ENCODE measurements around the gene RRAS.

Gene RRAS

GRCh38 chr19:49676136-49676783, 36.3 kb upstream of the RRAS start:
- peak overlapping the region; percentile 98 for H3K27ac ChIP-seq (ENCODE audit: low read depth, low read length)
- peaks cover 28% of the 10 kb centered on the region for H3K4me1 ChIP-seq (ENCODE audit: control insufficient read depth, insufficient read depth, low read length)
- peaks cover 15% of the 10 kb centered on the region for H3K36me3 ChIP-seq (ENCODE audit: control insufficient read depth, insufficient read depth, low read length)
- peak overlapping the region; percentile 61 for H3K4me3 ChIP-seq (ENCODE audit: low read depth, low read length)
- peak overlapping the region; percentile 97 for H3K9ac ChIP-seq (ENCODE audit: low read length)
- no peaks in the 10 kb centered on the region for H3K9me3 ChIP-seq (ENCODE audit: control insufficient read depth, insufficient read depth, low read depth, low read length)
- no peaks in the 10 kb centered on the region for H3K27me3 ChIP-seq (ENCODE audit: control insufficient read depth, insufficient read depth, low read length)

GRCh38 chr19:49672131-49672919, 32.4 kb upstream of the RRAS start:
- Histone ChIP-seq H3K4me1 (ENCODE audit: control insufficient read depth, insufficient read depth, low read length) (peaks cover 10% of the 10 kb centered on the region), H3K27me3 (ENCODE audit: control insufficient read depth, insufficient read depth, low read length) (no peaks in the 10 kb centered on the region), H3K4me3 (ENCODE audit: low read depth, low read length) (peak overlapping the region; percentile 45), H3K27ac (ENCODE audit: low read depth, low read length) (no peak overlapping the region), H3K9me3 (ENCODE audit: control insufficient read depth, insufficient read depth, low read depth, low read length) (no peaks in the 10 kb centered on the region), H3K9ac (ENCODE audit: low read length) (peak overlapping the region; percentile 57), H3K36me3 (ENCODE audit: control insufficient read depth, insufficient read depth, low read length) (peaks cover 31% of the 10 kb centered on the region)

- peaks cover 34% of the 10 kb centered on the region for H3K36me3 ChIP-seq (ENCODE audit: control insufficient read depth, insufficient read depth, low read length)
- H3K9ac ChIP-seq (ENCODE audit: low read length): no peak overlapping the region
- peaks cover 7% of the 10 kb centered on the region for H3K4me1 ChIP-seq (ENCODE audit: control insufficient read depth, insufficient read depth, low read length)
- no peaks in the 10 kb centered on the region for H3K9me3 ChIP-seq (ENCODE audit: control insufficient read depth, insufficient read depth, low read depth, low read length)
- H3K27me3 ChIP-seq (ENCODE audit: control insufficient read depth, insufficient read depth, low read length): no peaks in the 10 kb centered on the region
- H3K4me3 ChIP-seq (ENCODE audit: low read depth, low read length): no peak overlapping the region
- no peak overlapping the region for H3K27ac ChIP-seq (ENCODE audit: low read depth, low read length)
Measured at GRCh38 chr19:49669516-49669915, 29.6 kb upstream of the RRAS start.

- peaks cover 10% of the 10 kb centered on the region for H3K4me1 ChIP-seq (ENCODE audit: control insufficient read depth, insufficient read depth, low read length)
- no peaks in the 10 kb centered on the region for H3K9me3 ChIP-seq (ENCODE audit: control insufficient read depth, insufficient read depth, low read depth, low read length)
- no peak overlapping the region for H3K9ac ChIP-seq (ENCODE audit: low read length)
- H3K27me3 ChIP-seq (ENCODE audit: control insufficient read depth, insufficient read depth, low read length): no peaks in the 10 kb centered on the region
- peaks cover 33% of the 10 kb centered on the region for H3K36me3 ChIP-seq (ENCODE audit: control insufficient read depth, insufficient read depth, low read length)
- H3K4me3 ChIP-seq (ENCODE audit: low read depth, low read length): no peak overlapping the region
- H3K27ac ChIP-seq (ENCODE audit: low read depth, low read length): no peak overlapping the region
Measured at GRCh38 chr19:49667473-49667872, 27.5 kb upstream of the RRAS start.

- H3K27ac ChIP-seq (ENCODE audit: low read depth, low read length): no peak overlapping the region
- H3K4me1 ChIP-seq (ENCODE audit: control insufficient read depth, insufficient read depth, low read length): 0 out of 2 replicates have a peak, but pooled peaks cover 2% of the 10 kb centered on the region
- H3K4me3 ChIP-seq (ENCODE audit: low read depth, low read length): peak overlapping the region; percentile 98
- peak overlapping the region; percentile 62 for H3K9ac ChIP-seq (ENCODE audit: low read length)
- H3K27me3 ChIP-seq (ENCODE audit: control insufficient read depth, insufficient read depth, low read length): no peaks in the 10 kb centered on the region
- no peaks in the 10 kb centered on the region for H3K9me3 ChIP-seq (ENCODE audit: control insufficient read depth, insufficient read depth, low read depth, low read length)
- peaks cover 47% of the 10 kb centered on the region for H3K36me3 ChIP-seq (ENCODE audit: control insufficient read depth, insufficient read depth, low read length)
Measured at GRCh38 chr19:49666120-49666444, 26.1 kb upstream of the RRAS start.

- peaks cover 51% of the 10 kb centered on the region for H3K36me3 ChIP-seq (ENCODE audit: control insufficient read depth, insufficient read depth, low read length)
- H3K9me3 ChIP-seq (ENCODE audit: control insufficient read depth, insufficient read depth, low read depth, low read length): peaks cover under 1% of the 10 kb centered on the region; the same call in 1 of the 2 replicates
- H3K4me3 ChIP-seq (ENCODE audit: low read depth, low read length): peak within 1 kb of the TSS; percentile 98
- H3K27me3 ChIP-seq (ENCODE audit: control insufficient read depth, insufficient read depth, low read length): no peaks in the 10 kb centered on the region
- H3K4me1 ChIP-seq (ENCODE audit: control insufficient read depth, insufficient read depth, low read length): 0 out of 2 replicates have a peak, but pooled peaks cover 2% of the 10 kb centered on the region
- peak within 1 kb of the TSS; percentile 38; the same call in 1 of the 2 replicates for H3K27ac ChIP-seq (ENCODE audit: low read depth, low read length)
- peak within 1 kb of the TSS; percentile 86 for H3K9ac ChIP-seq (ENCODE audit: low read length)
Measured at GRCh38 chr19:49665351-49666119, 25.6 kb upstream of the RRAS start, which contains the start of the genes BCL2L12 and IRF3. Gene BCL2L12, plus strand, starts transcription at chr19:49665933. Its CDS starts 760 bp downstream, at chr19:49666693. Gene IRF3, minus strand, starts transcription at chr19:49665857. Its CDS starts 1,019 bp downstream, at chr19:49664838.

GRCh38 chr19:49665036-49665350, 25.1 kb upstream of the RRAS start:
- Histone ChIP-seq H3K36me3 (ENCODE audit: control insufficient read depth, insufficient read depth, low read length) (peaks cover 51% of the 10 kb centered on the region), H3K27ac (ENCODE audit: low read depth, low read length) (peak overlapping the region; percentile 11; the same call in 1 of the 2 replicates), H3K9me3 (ENCODE audit: control insufficient read depth, insufficient read depth, low read depth, low read length) (peaks cover 6% of the 10 kb centered on the region), H3K4me1 (ENCODE audit: control insufficient read depth, insufficient read depth, low read length) (0 out of 2 replicates have a peak, but pooled peaks cover 2% of the 10 kb centered on the region), H3K27me3 (ENCODE audit: control insufficient read depth, insufficient read depth, low read length) (no peaks in the 10 kb centered on the region), H3K9ac (ENCODE audit: low read length) (peak overlapping the region; percentile 86), H3K4me3 (ENCODE audit: low read depth, low read length) (peak overlapping the region; percentile 98)

- Histone ChIP-seq H3K9ac (ENCODE audit: low read length) (peak overlapping the region; percentile 86), H3K27ac (ENCODE audit: low read depth, low read length) (0 out of 2 replicates have a peak overlapping the region, but pooled peaks have one; percentile 11), H3K27me3 (ENCODE audit: control insufficient read depth, insufficient read depth, low read length) (no peaks in the 10 kb centered on the region), H3K4me3 (ENCODE audit: low read depth, low read length) (peak overlapping the region; percentile 98), H3K36me3 (ENCODE audit: control insufficient read depth, insufficient read depth, low read length) (peaks cover 53% of the 10 kb centered on the region), H3K9me3 (ENCODE audit: control insufficient read depth, insufficient read depth, low read depth, low read length) (peaks cover 8% of the 10 kb centered on the region), H3K4me1 (ENCODE audit: control insufficient read depth, insufficient read depth, low read length) (0 out of 2 replicates have a peak, but pooled peaks cover 2% of the 10 kb centered on the region)
Measured at GRCh38 chr19:49664171-49665035, 24.5 kb upstream of the RRAS start.

- H3K9ac ChIP-seq (ENCODE audit: low read length): no peak overlapping the region
- H3K4me3 ChIP-seq (ENCODE audit: low read depth, low read length): no peak overlapping the region
- H3K27me3 ChIP-seq (ENCODE audit: control insufficient read depth, insufficient read depth, low read length): no peaks in the 10 kb centered on the region
- H3K9me3 ChIP-seq (ENCODE audit: control insufficient read depth, insufficient read depth, low read depth, low read length): peaks cover 8% of the 10 kb centered on the region
- peaks cover 58% of the 10 kb centered on the region for H3K36me3 ChIP-seq (ENCODE audit: control insufficient read depth, insufficient read depth, low read length)
- H3K27ac ChIP-seq (ENCODE audit: low read depth, low read length): no peak overlapping the region
- 0 out of 2 replicates have a peak, but pooled peaks cover 2% of the 10 kb centered on the region for H3K4me1 ChIP-seq (ENCODE audit: control insufficient read depth, insufficient read depth, low read length)
Measured at GRCh38 chr19:49663224-49663623, 23.3 kb upstream of the RRAS start.

GRCh38 chr19:49662011-49662410, 22.1 kb upstream of the RRAS start:
- 0 out of 2 replicates have a peak, but pooled peaks cover 2% of the 10 kb centered on the region for H3K4me1 ChIP-seq (ENCODE audit: control insufficient read depth, insufficient read depth, low read length)
- H3K9ac ChIP-seq (ENCODE audit: low read length): no peak overlapping the region
- peaks cover 8% of the 10 kb centered on the region for H3K9me3 ChIP-seq (ENCODE audit: control insufficient read depth, insufficient read depth, low read depth, low read length)
- no peak overlapping the region for H3K27ac ChIP-seq (ENCODE audit: low read depth, low read length)
- H3K4me3 ChIP-seq (ENCODE audit: low read depth, low read length): no peak overlapping the region
- peaks cover 61% of the 10 kb centered on the region for H3K36me3 ChIP-seq (ENCODE audit: control insufficient read depth, insufficient read depth, low read length)
- H3K27me3 ChIP-seq (ENCODE audit: control insufficient read depth, insufficient read depth, low read length): no peaks in the 10 kb centered on the region

Measured in HUES6 (cell line).